ENCODE results near the gene TBC1D22B. TPM values are rescaled to one million over a fixed set of nuclear protein-coding genes. Genes with fewer than 3 reads are reported as not detected.
A peak's percentile ranks its signal among the peaks of the same experiment; 100 is the strongest.

The TBC1D22B gene
- total and polyA plus RNA-seq, 8 donors, result 3.5 to 16.3 (median 6.2) TPM

GRCh38 chr6:37369321-37370201 is 112.0 kb downstream of the TBC1D22B start:
- TF ChIP-seq POLR2A (IDR thresholded peaks at IDR 0.05), result no peak
- TF ChIP-seq EP300 (IDR thresholded peaks at IDR 0.05), result no peak
- no peak for TF ChIP-seq CTCF (IDR thresholded peaks at IDR 0.05)
- TF ChIP-seq POLR2AphosphoS5 (IDR thresholded peaks at IDR 0.05), result no peak
- WGBS, 5 donors, result 18 to 41% (median 23%) methylated on average over 1 of the region's 1 CpG
- Histone ChIP-seq H3K4me3 (no peak overlapping the region), H3K36me3 (peaks cover 10 to 58% (median 50%) of the 10 kb centered on the region in 4 donors), H3K27ac (no peak overlapping the region), H3K27me3 (no peaks in the 10 kb centered on the region), H3K9me3 (no peaks in the 10 kb centered on the region), H3K4me1 (peaks cover 16 to 50% (median 35%) of the 10 kb centered on the region in 4 donors)
- intact Hi-C loops (cut with DNase I; ENCODE audit: low total_unique reads), result no loop called here
- peak in 1 of 2 donors; percentile 10 for DNase-seq

GRCh38 chr6:37371154-37372083 is 113.8 kb downstream of the TBC1D22B start:
- WGBS, 5 donors, result 85 to 91% (median 89%) methylated on average over 4 of the region's 4 CpGs
- intact Hi-C loops (cut with DNase I; ENCODE audit: low total_unique reads), result no loop called here
- Histone ChIP-seq H3K9me3 (no peaks in the 10 kb centered on the region), H3K4me3 (no peak overlapping the region), H3K27ac (no peak overlapping the region), H3K27me3 (no peaks in the 10 kb centered on the region), H3K36me3 (peaks cover 10 to 70% (median 64%) of the 10 kb centered on the region in 4 donors), H3K4me1 (peaks cover 3 to 32% (median 18%) of the 10 kb centered on the region in 4 donors)
- no peak for TF ChIP-seq POLR2A (IDR thresholded peaks at IDR 0.05)
- no peak for TF ChIP-seq CTCF (IDR thresholded peaks at IDR 0.05)
- no peak for TF ChIP-seq EP300 (IDR thresholded peaks at IDR 0.05)
- no peak for TF ChIP-seq POLR2AphosphoS5 (IDR thresholded peaks at IDR 0.05)
- peak in 1 of 2 donors; percentile 13 for DNase-seq

GRCh38 chr6:37372116-37372515 is 114.5 kb downstream of the TBC1D22B start:
- TF ChIP-seq CTCF (IDR thresholded peaks at IDR 0.05) (no peak), EP300 (IDR thresholded peaks at IDR 0.05) (no peak), POLR2AphosphoS5 (IDR thresholded peaks at IDR 0.05) (no peak), POLR2A (IDR thresholded peaks at IDR 0.05) (no peak)
- H3K9me3 ChIP-seq, result no peaks in the 10 kb centered on the region
- intact Hi-C loops (cut with DNase I; ENCODE audit: low total_unique reads), result no loop called here
- WGBS, 5 donors, result 91 to 98% (median 93%) methylated on average over 1 of the region's 1 CpG
- H3K27me3 ChIP-seq, result no peaks in the 10 kb centered on the region
- peaks cover 10 to 77% (median 71%) of the 10 kb centered on the region in 4 donors for H3K36me3 ChIP-seq
- H3K4me3 ChIP-seq, result no peak overlapping the region
- H3K27ac ChIP-seq, result no peak overlapping the region
- no peak for DNase-seq
- H3K4me1 ChIP-seq, result peaks cover 0 to 26% (median 15%) of the 10 kb centered on the region in 4 donors

GRCh38 chr6:37373822-37374471 is 116.4 kb downstream of the TBC1D22B start:
- Histone ChIP-seq H3K4me3 (no peak overlapping the region), H3K27ac (no peak overlapping the region), H3K27me3 (no peaks in the 10 kb centered on the region), H3K9me3 (no peaks in the 10 kb centered on the region), H3K36me3 (peaks cover 17 to 88% (median 81%) of the 10 kb centered on the region in 4 donors), H3K4me1 (peaks cover 0 to 21% (median 10%) of the 10 kb centered on the region in 4 donors)
- 52 to 88% (median 71%) methylated on average over 1 of the region's 1 CpG for WGBS, 5 donors
- TF ChIP-seq POLR2AphosphoS5 (IDR thresholded peaks at IDR 0.05) (no peak), EP300 (IDR thresholded peaks at IDR 0.05) (no peak)
- DNase-seq, result no peak
- intact Hi-C loops (cut with DNase I; ENCODE audit: low total_unique reads), result no loop called here
